ENCODE data around the gene LGALS9.

LGALS9 gene

DNA sequence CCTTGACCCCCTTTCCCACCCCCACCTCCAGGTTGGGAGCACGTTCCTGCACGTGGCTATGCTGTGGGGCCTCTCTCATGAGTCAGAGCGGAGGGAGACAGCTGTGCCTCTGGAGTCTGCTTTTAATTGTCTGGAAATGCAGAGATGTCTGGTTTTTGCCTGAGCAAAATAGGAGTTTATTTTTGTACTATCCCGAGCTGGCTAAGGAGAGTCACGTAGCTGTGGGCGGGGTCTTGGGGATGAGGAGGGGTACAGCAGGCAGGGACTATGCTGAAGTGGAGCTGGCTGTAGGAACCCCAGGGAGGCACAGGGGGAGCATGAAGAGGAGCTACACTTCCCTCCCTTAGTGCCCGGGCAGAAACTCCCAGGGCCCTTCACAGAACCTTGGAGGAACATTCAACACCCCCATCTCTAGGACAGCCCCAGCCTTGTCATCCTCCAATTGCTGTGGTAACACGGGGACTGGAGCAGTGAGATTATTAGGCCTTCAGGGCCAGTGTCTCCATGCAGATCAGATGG is 44.7 kb upstream of the LGALS9 start:
- Histone ChIP-seq H3K27ac (no peak overlapping the region), H3K36me3 (ENCODE audit: control insufficient read depth, insufficient read depth, low read length) (no peaks in the 10 kb centered on the region), H3K27me3 (ENCODE audit: control insufficient read depth, insufficient read depth, low read length) (no peaks in the 10 kb centered on the region), H3K79me2 (peaks cover 2% of the 10 kb centered on the region), H3K4me2 (ENCODE audit: low read length) (no peak overlapping the region), H3K4me1 (no peaks in the 10 kb centered on the region), H2AFZ (no peak overlapping the region), H3K9ac (no peak overlapping the region), H3K4me3 (ENCODE audit: low read depth, low read length) (no peak overlapping the region), H3K9me3 (ENCODE audit: control insufficient read depth, low read length) (no peaks in the 10 kb centered on the region)
- TF ChIP-seq, protein P1, sequence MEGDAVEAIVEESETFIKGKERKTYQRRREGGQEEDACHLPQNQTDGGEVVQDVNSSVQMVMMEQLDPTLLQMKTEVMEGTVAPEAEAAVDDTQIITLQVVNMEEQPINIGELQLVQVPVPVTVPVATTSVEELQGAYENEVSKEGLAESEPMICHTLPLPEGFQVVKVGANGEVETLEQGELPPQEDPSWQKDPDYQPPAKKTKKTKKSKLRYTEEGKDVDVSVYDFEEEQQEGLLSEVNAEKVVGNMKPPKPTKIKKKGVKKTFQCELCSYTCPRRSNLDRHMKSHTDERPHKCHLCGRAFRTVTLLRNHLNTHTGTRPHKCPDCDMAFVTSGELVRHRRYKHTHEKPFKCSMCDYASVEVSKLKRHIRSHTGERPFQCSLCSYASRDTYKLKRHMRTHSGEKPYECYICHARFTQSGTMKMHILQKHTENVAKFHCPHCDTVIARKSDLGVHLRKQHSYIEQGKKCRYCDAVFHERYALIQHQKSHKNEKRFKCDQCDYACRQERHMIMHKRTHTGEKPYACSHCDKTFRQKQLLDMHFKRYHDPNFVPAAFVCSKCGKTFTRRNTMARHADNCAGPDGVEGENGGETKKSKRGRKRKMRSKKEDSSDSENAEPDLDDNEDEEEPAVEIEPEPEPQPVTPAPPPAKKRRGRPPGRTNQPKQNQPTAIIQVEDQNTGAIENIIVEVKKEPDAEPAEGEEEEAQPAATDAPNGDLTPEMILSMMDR (IDR thresholded peaks at IDR 0.05): no peak

DNA sequence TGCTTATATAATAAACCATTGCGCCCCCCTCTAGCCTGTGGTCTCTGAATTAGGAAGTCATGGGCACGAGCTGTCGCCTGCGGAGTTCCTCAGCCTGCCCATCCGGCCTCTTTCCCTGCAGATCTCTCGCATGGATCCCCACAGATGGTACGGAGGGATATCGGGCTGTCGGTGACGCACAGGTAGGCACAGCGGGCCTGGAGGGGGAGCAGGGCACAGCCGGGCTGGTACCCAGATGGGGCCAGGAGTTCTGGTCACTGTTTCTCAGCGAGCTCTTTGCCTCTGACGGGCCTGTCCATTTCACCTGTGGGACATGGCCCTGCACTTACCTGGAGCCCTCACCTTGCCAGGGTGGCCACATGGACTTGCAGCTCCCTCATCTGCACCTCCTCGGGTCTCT is 42.6 kb upstream of the LGALS9 start:
- H3K4me1 ChIP-seq: no peaks in the 10 kb centered on the region
- no peaks in the 10 kb centered on the region for H3K9me3 ChIP-seq (ENCODE audit: control insufficient read depth, low read length)
- no peak overlapping the region for H3K9ac ChIP-seq
- no peaks in the 10 kb centered on the region for H3K36me3 ChIP-seq (ENCODE audit: control insufficient read depth, insufficient read depth, low read length)
- no peaks in the 10 kb centered on the region for H3K27me3 ChIP-seq (ENCODE audit: control insufficient read depth, insufficient read depth, low read length)
- TF ChIP-seq, protein P1 (IDR thresholded peaks at IDR 0.05): no peak
- H3K4me2 ChIP-seq (ENCODE audit: low read length): no peak overlapping the region
- no peak overlapping the region for H2AFZ ChIP-seq
- H3K79me2 ChIP-seq: peaks cover 2% of the 10 kb centered on the region
- no peak overlapping the region for H3K4me3 ChIP-seq (ENCODE audit: low read depth, low read length)
- no peak overlapping the region for H3K27ac ChIP-seq

- Histone ChIP-seq H3K79me2 (no peaks in the 10 kb centered on the region), H3K36me3 (ENCODE audit: control insufficient read depth, insufficient read depth, low read length) (no peaks in the 10 kb centered on the region), H3K9me3 (ENCODE audit: control insufficient read depth, low read length) (no peaks in the 10 kb centered on the region), H3K27ac (no peak overlapping the region), H3K4me3 (ENCODE audit: low read depth, low read length) (no peak overlapping the region), H3K4me2 (ENCODE audit: low read length) (no peak overlapping the region), H3K4me1 (no peaks in the 10 kb centered on the region), H3K27me3 (ENCODE audit: control insufficient read depth, insufficient read depth, low read length) (no peaks in the 10 kb centered on the region), H2AFZ (no peak overlapping the region), H3K9ac (no peak overlapping the region)
- TF ChIP-seq, protein P1 (IDR thresholded peaks at IDR 0.05): no peak
These were observed 40.1 kb upstream of the LGALS9 start for GRCh38 chr17:27590864-27591263.

GRCh38 chr17:27591986-27592385 is 39.0 kb upstream of the LGALS9 start:
- Histone ChIP-seq H3K9ac (no peak overlapping the region), H3K27me3 (ENCODE audit: control insufficient read depth, insufficient read depth, low read length) (no peaks in the 10 kb centered on the region), H3K4me1 (no peaks in the 10 kb centered on the region), H3K27ac (no peak overlapping the region), H3K79me2 (no peaks in the 10 kb centered on the region), H3K4me2 (ENCODE audit: low read length) (no peak overlapping the region), H3K9me3 (ENCODE audit: control insufficient read depth, low read length) (no peaks in the 10 kb centered on the region), H3K36me3 (ENCODE audit: control insufficient read depth, insufficient read depth, low read length) (no peaks in the 10 kb centered on the region), H2AFZ (no peak overlapping the region), H3K4me3 (ENCODE audit: low read depth, low read length) (no peak overlapping the region)
- TF ChIP-seq, protein P1 (IDR thresholded peaks at IDR 0.05): no peak

DNA sequence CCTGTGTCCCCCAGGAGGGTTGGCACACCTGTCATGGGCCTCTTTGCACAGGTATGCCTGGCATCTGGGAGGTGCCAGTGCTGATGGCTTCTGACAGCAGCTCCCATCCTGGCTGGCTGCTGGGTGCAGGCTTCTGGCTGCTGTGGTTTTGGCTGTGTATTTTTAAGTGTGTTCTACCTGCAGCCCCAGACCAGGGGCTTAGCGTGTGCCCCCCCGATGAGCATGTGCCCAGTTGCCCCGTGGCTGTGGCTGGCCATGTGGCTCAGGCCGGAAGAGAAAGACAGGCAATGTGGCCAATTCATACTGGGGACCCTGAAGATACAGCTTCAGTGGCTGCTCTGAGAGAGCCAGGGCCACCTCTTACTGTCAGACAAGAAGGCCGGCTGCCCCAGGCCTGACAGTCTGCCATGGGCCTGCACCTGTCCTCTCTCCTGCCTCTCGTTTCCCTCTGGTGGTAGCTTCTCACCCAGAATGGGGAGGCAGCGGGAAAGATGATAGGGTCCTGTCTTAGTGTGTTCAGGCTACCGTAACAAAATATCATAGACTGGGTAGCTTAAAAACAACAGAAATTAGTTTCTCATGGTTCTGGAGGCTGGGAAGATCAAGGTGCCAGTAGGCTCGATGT is 37.6 kb upstream of the LGALS9 start:
- TF ChIP-seq, protein P1 (IDR thresholded peaks at IDR 0.05): no peak
- Histone ChIP-seq H3K4me1 (no peaks in the 10 kb centered on the region), H2AFZ (no peak overlapping the region), H3K27me3 (ENCODE audit: control insufficient read depth, insufficient read depth, low read length) (no peaks in the 10 kb centered on the region), H3K36me3 (ENCODE audit: control insufficient read depth, insufficient read depth, low read length) (no peaks in the 10 kb centered on the region), H3K27ac (no peak overlapping the region), H3K4me3 (ENCODE audit: low read depth, low read length) (no peak overlapping the region), H3K9ac (no peak overlapping the region), H3K79me2 (no peaks in the 10 kb centered on the region), H3K4me2 (ENCODE audit: low read length) (no peak overlapping the region), H3K9me3 (ENCODE audit: control insufficient read depth, low read length) (no peaks in the 10 kb centered on the region)
